CD4-positive, alpha-beta T cell treated with Interleukin-2 at 100 ng/mL for 4 hours (primary cell): ENCODE data around the gene ABHD17B.
"Not testable (repeated sequence)": the region's sequence is repeated elsewhere in the genome, so short reads cannot be mapped to it uniquely, and the experiment has no call there.

Experiments
- DNase-seq: peaks from one replicate; pipeline ENCODE4 v3.0.0-alpha.2; 2020; ENCODE audit warnings: low spot score

Gene ABHD17B

GRCh38 chr9:71911061-71911907, at the start of gene ABHD17B, which contains the start of gene C9orf85:
TSS of gene ABHD17B (minus strand) at chr9:71911193. CDS start at chr9:71875080, 36,113 bp downstream.
TSS of gene C9orf85 (plus strand) at chr9:71911639. CDS start at chr9:71911735, 96 bp downstream.
- DNase-seq = peak; percentile 99

GRCh38 chr9:71955300-71955915, 44.4 kb upstream of the ABHD17B start:
- DNase-seq = no peak

GRCh38 chr9:71954652-71955051, 43.7 kb upstream of the ABHD17B start:
- DNase-seq = not testable (repeated sequence)

- DNase-seq = no peak
These were observed 33.9 kb upstream of the ABHD17B start for GRCh38 chr9:71944754-71945375.

GRCh38 chr9:71941998-71942567, 31.1 kb upstream of the ABHD17B start:
- no peak for DNase-seq

- no peak for DNase-seq
These were observed 30.1 kb upstream of the ABHD17B start for GRCh38 chr9:71941060-71941568.

GRCh38 chr9:71937898-71938297, 26.9 kb upstream of the ABHD17B start:
- DNase-seq = no peak

GRCh38 chr9:71937070-71937625, 26.2 kb upstream of the ABHD17B start:
- DNase-seq = no peak

- no peak for DNase-seq
These were observed 25.1 kb upstream of the ABHD17B start for GRCh38 chr9:71936066-71936465.

GRCh38 chr9:71931166-71931565, 20.2 kb upstream of the ABHD17B start:
- no peak for DNase-seq

GRCh38 chr9:71929791-71930440, 18.9 kb upstream of the ABHD17B start:
- no peak for DNase-seq

- no peak for DNase-seq
These were observed 18.2 kb upstream of the ABHD17B start for GRCh38 chr9:71929223-71929622.

- DNase-seq = no peak
These were observed 17.8 kb upstream of the ABHD17B start for GRCh38 chr9:71928806-71929205.

- DNase-seq = no peak
These were observed 17.4 kb upstream of the ABHD17B start for GRCh38 chr9:71928376-71928775.

GRCh38 chr9:71925834-71926233, 14.8 kb upstream of the ABHD17B start:
- DNase-seq = no peak

- no peak for DNase-seq
These were observed 13.6 kb upstream of the ABHD17B start for GRCh38 chr9:71924576-71924975.

GRCh38 chr9:71921190-71921814, 10.3 kb upstream of the ABHD17B start:
- DNase-seq = no peak

- DNase-seq = no peak
These were observed 9.6 kb upstream of the ABHD17B start for GRCh38 chr9:71920456-71921189.

- no peak for DNase-seq
These were observed 7.4 kb upstream of the ABHD17B start for GRCh38 chr9:71918419-71918818.

- DNase-seq = no peak
These were observed 6.0 kb upstream of the ABHD17B start for GRCh38 chr9:71916834-71917534.
